Measurements from ENCODE around the gene RFTN1.
"Not testable (repeated sequence)": the region's sequence is repeated elsewhere in the genome, so short reads cannot be mapped to it uniquely, and the experiment has no call there.

The RFTN1 gene

DNA sequence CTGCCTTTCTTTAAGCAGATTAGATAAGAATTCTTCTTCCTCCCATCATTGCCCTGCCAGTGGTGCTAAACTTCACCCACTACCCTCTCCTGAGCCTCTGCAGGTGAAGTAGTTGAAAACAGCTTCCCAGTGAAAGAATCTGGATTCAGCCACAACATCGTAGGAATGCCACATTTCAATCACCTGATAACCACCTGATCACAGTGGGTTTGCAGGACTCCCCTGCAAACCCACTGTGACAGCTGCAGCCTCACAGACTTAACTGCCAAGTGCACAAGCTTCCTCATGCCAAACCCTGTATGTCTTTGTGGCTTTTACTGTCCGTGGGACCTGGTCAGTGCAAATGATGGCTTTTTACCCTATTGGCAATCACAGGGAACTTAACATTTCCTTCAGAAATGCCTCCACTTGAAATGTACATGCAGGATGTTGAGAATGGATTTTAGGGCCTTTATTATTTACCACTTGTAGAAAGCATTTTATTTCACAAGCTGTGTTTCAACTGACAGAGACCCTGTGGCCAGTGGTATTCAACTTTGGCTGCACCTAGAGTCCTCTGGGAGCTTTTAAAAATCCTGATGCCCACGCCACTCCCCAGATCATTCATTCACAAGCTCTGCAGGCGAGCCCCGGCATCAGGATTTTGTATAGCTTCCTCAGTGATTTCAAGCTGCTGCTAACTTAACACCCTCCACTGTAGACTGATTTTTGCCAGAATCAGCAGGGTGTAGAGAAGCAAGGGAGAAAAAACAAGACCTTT is 199.4 kb downstream of the RFTN1 start:
- no peak for TF ChIP-seq FOXA1 (IDR thresholded peaks at IDR 0.05)
- TF ChIP-seq LEF1 (IDR thresholded peaks at IDR 0.05; ENCODE audit: borderline replicate concordance): no peak
- no peak for TF ChIP-seq HDGF (IDR thresholded peaks at IDR 0.05; ENCODE audit: borderline replicate concordance)
- no peak for TF ChIP-seq FOXM1 (IDR thresholded peaks at IDR 0.05; ENCODE audit: borderline replicate concordance)
- no peak for TF ChIP-seq ZNF384 (IDR thresholded peaks at IDR 0.05)
- no peak for DNase-seq (ENCODE audit: extremely low spot score)
- CTCF ChIA-PET: no interaction called here
- POLR2A ChIA-PET: no interaction called here

DNA sequence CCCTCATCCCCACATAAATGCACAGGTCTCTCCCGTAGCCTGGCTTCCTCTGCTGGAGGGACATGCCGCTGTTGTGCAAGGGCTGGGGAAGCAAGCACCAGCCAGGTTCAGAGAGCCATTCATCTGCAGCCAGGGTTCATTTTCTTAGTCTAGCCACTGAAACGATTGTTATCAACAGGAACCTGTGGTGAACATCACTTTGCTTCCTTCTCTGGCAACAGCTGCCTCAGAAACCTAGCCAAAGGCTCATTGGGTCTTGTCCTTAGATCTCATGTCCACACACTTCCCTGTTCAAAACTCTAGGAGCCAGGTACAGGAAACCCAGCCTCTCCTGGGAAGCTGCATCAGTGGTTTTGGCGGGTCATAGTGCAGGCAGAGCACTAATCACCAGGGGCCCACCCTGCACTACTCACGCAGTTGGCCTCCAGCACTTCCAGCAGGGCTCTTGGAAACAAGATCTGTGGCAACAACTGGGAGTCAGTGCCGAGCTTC is 201.5 kb downstream of the RFTN1 start:
- ChIA-PET POLR2A (no interaction called here), CTCF (no interaction called here)
- no peak for DNase-seq (ENCODE audit: extremely low spot score)
- TF ChIP-seq ZNF384 (IDR thresholded peaks at IDR 0.05) (no peak), ARNT (IDR thresholded peaks at IDR 0.05) (no peak), FOXK2 (IDR thresholded peaks at IDR 0.05) (no peak), ELF4 (IDR thresholded peaks at IDR 0.05) (no peak), SUZ12 (IDR thresholded peaks at IDR 0.05) (no peak)

DNA sequence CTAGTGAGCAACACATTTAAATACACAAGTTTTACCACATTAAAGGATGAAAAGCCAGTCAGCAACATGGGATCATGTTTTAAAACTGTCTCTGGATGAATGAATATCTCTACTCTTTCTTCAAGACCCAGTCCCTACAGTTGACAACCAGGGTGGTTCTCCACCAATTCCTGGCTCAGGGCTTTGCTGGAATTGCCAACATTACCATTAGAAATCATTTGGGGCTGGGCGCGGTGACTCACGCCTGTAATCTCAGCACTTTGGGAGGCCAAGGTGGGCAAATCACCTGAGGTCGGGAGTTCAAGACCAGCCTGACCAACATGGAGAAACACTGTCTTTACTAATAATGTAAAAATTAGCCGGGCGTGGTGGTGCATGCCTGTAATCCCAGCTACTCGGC is 203.0 kb downstream of the RFTN1 start:
- DNase-seq (ENCODE audit: extremely low spot score); POLR2A ChIA-PET; CTCF ChIA-PET: not testable (repeated sequence)

DNA sequence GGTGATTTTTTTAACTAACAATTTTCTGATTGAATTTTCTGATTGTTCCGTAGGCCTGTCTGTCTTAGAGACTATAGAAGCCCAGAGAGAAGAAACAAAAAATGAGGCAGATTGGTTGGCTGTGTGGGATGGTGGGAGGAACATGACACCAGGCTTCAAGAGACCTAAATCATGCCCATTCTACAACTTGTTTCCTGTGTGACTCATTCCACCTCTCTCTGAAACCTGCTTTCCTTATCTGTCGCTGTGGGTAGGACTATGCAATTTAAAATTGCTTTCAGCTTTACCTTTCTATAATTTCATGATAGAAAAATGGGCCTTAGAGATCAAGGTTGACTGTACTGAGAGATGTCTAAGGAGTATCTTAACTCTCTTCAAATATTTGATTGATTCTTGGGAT is 203.9 kb downstream of the RFTN1 start:
- ChIA-PET POLR2A (no interaction called here), CTCF (interaction anchor here (0.8 kb wide), 1 partner anchor 332 kb away, joined by 5 read pairs; no protein-coding TSS in a partner anchor)
- DNase-seq (ENCODE audit: extremely low spot score): no peak
- TF ChIP-seq FOXM1 (IDR thresholded peaks at IDR 0.05; ENCODE audit: borderline replicate concordance) (no peak), CTBP1 (IDR thresholded peaks at IDR 0.05; ENCODE audit: borderline replicate concordance) (no peak), ELF4 (IDR thresholded peaks at IDR 0.05) (no peak), FOXA1 (IDR thresholded peaks at IDR 0.05) (no peak), SP1 (IDR thresholded peaks at IDR 0.05) (no peak), ARNT (IDR thresholded peaks at IDR 0.05) (no peak), L3MBTL2 (conservative IDR thresholded peaks at IDR 0.05) (no peak), BHLHE40 (IDR thresholded peaks at IDR 0.05; ENCODE audit: borderline replicate concordance) (no peak), HDGF (IDR thresholded peaks at IDR 0.05; ENCODE audit: borderline replicate concordance) (no peak), ZNF384 (IDR thresholded peaks at IDR 0.05) (no peak), TARDBP (IDR thresholded peaks at IDR 0.05) (no peak), LEF1 (IDR thresholded peaks at IDR 0.05; ENCODE audit: borderline replicate concordance) (no peak), SUZ12 (IDR thresholded peaks at IDR 0.05) (no peak), FOXK2 (IDR thresholded peaks at IDR 0.05) (no peak), NFRKB (IDR thresholded peaks at IDR 0.05) (no peak)
- TF ChIP-seq, protein P1, sequence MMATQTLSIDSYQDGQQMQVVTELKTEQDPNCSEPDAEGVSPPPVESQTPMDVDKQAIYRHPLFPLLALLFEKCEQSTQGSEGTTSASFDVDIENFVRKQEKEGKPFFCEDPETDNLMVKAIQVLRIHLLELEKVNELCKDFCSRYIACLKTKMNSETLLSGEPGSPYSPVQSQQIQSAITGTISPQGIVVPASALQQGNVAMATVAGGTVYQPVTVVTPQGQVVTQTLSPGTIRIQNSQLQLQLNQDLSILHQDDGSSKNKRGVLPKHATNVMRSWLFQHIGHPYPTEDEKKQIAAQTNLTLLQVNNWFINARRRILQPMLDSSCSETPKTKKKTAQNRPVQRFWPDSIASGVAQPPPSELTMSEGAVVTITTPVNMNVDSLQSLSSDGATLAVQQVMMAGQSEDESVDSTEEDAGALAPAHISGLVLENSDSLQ (IDR thresholded peaks at IDR 0.05): no peak

DNA sequence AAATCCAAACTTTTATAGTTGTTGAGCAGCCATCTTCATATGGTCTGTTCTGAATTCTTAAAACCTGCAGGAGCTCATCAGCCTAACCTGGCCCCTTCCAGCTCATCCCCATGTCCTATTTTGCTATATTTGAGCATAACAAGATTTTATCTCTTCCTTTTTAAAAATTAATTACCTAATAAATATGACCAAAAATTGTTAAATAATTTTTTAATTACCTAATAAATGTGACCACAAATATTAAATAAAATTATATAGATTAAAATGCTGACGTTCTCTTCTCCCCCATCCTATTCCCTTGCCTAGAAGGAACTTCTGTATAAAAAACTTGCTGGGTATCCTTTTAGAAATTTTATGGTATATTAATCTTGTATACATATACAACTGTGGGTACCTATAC is 204.8 kb downstream of the RFTN1 start:
- ChIA-PET CTCF (no interaction called here), POLR2A (no interaction called here)
- TF ChIP-seq BHLHE40 (IDR thresholded peaks at IDR 0.05; ENCODE audit: borderline replicate concordance) (no peak), LEF1 (IDR thresholded peaks at IDR 0.05; ENCODE audit: borderline replicate concordance) (no peak), FOXM1 (IDR thresholded peaks at IDR 0.05; ENCODE audit: borderline replicate concordance) (no peak), HDGF (IDR thresholded peaks at IDR 0.05; ENCODE audit: borderline replicate concordance) (no peak), SP1 (IDR thresholded peaks at IDR 0.05) (no peak), TARDBP (IDR thresholded peaks at IDR 0.05) (no peak), ELF4 (IDR thresholded peaks at IDR 0.05) (no peak), SUZ12 (IDR thresholded peaks at IDR 0.05) (no peak), CTBP1 (IDR thresholded peaks at IDR 0.05; ENCODE audit: borderline replicate concordance) (no peak), FOXA1 (IDR thresholded peaks at IDR 0.05) (no peak), L3MBTL2 (conservative IDR thresholded peaks at IDR 0.05) (no peak), FOXK2 (IDR thresholded peaks at IDR 0.05) (no peak), NFRKB (IDR thresholded peaks at IDR 0.05) (no peak)
- no peak for DNase-seq (ENCODE audit: extremely low spot score)

DNA sequence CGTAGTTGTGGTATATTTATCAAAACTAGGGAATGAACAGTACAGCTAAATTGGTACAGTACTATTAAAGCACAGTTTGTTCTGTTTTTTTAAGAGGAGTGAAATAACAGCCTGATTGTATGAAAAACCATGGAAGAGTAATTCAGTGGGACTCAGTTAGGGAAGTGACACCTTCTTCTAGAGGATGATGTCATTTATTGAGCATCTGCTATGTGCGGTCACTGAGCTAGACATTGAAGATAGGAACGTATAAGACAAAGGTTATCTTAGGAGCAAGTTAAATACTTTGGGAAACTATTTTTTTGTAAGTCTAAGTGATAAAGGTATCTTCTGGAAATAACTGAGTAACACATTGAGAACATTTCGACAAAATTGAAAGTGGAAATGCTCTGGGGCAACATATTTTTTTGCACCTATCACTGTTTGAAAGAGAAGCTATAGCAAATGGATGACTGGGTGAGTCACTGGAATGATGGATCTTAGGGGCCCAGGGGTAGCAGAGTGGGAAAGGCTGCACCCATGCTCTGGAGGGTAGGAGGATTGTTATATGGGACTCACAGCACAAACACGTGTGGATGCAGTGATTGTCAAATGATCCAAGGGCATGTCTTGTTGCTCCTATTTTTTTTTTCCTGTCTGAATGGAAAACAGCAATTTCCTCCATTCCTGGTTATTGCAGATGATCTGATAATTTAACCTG is 205.5 kb downstream of the RFTN1 start:
- POLR2A ChIA-PET: interaction anchor here (0.6 kb wide), 1 partner anchor 12 kb away, joined by 3 read pairs; no protein-coding TSS in a partner anchor
- no peak for TF ChIP-seq BHLHE40 (IDR thresholded peaks at IDR 0.05; ENCODE audit: borderline replicate concordance)
- TF ChIP-seq, protein P1 (IDR thresholded peaks at IDR 0.05): no peak
- no peak for TF ChIP-seq ZNF384 (IDR thresholded peaks at IDR 0.05)
- TF ChIP-seq SP1 (IDR thresholded peaks at IDR 0.05): no peak
- TF ChIP-seq CTBP1 (IDR thresholded peaks at IDR 0.05; ENCODE audit: borderline replicate concordance): no peak
- TF ChIP-seq NFRKB (IDR thresholded peaks at IDR 0.05): no peak
- no peak for TF ChIP-seq LEF1 (IDR thresholded peaks at IDR 0.05; ENCODE audit: borderline replicate concordance)
- no peak for TF ChIP-seq FOXK2 (IDR thresholded peaks at IDR 0.05)
- TF ChIP-seq TARDBP (IDR thresholded peaks at IDR 0.05): no peak
- no peak for TF ChIP-seq FOXM1 (IDR thresholded peaks at IDR 0.05; ENCODE audit: borderline replicate concordance)
- no peak for TF ChIP-seq HDGF (IDR thresholded peaks at IDR 0.05; ENCODE audit: borderline replicate concordance)
- no peak for TF ChIP-seq FOXA1 (IDR thresholded peaks at IDR 0.05)
- no peak for TF ChIP-seq ELF4 (IDR thresholded peaks at IDR 0.05)
- TF ChIP-seq ARNT (IDR thresholded peaks at IDR 0.05): no peak
- no peak for TF ChIP-seq L3MBTL2 (conservative IDR thresholded peaks at IDR 0.05)
- DNase-seq (ENCODE audit: extremely low spot score): no peak
- CTCF ChIA-PET: no interaction called here

Data from HEK293T (cell line).